Measurements from ENCODE around the gene STAP2. TPM values are rescaled to one million over a fixed set of nuclear protein-coding genes. Genes with fewer than 3 reads are reported as not detected.

The STAP2 gene
- total and polyA plus RNA-seq, 10 of the 15 experiments (the other 5 are each of a cell fraction or from before 2014, with no cell fraction given): 0.84 to 22.4 (median 15.2) TPM

DNA sequence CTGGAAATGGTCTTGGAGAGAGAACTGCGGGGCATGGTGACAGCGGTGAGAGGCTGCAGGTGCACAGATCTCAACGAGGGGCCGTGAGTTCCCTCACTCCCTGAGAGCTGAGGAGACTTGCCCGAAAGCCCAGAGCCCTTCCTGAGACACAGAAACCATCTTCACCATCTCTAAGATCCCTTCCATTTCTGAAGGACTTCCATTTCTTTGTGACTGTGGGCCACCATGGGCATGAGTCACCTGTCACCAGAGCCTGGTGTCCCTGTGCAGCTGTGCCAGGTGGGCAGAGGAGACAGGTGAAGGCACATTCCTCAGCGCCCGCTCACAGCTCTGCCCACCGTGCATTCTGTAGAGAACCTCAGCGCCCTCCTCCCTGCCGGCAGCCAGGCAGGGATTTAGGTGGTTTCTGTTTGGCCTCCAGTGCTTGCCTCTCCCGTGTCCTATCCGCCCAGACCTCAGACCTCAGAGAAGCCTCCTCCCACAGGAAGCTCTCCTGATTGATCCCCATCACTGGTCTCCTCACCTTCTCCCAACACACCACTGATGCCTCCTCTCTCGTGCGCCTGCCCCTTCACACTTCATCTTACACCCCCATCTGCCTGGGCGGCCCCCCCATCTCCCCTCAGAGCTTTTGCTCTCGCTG lies 37.5 kb upstream of the STAP2 start:
- ChIA-PET CTCF (interaction anchor here (0.9 to 2.9 kb wide), 12 partner anchors 8 to 109 kb away, joined by 4 to 24 read pairs (median 5); partner anchors contain the start of genes CHAF1A, MPND and SH3GL1), POLR2A (interaction anchor here (0.5 to 9.4 kb wide), 12 partner anchors 10 to 352 kb away, joined by 3 to 110 read pairs (median 6); partner anchors contain the start of genes CHAF1A, EBI3, MPND and SH3GL1), SMC1A (ENCODE audit: uncharacterized antibody, unreplicated experiment) (interaction anchor here (0.7 to 4.1 kb wide), 6 partner anchors 18 to 233 kb away, joined by 3 to 27 read pairs (median 5); partner anchors contain the start of genes CHAF1A, EBI3 and SH3GL1), RAD21 (ENCODE audit: unreplicated experiment) (interaction anchor here (0.8 to 1.7 kb wide), 7 partner anchors 18 to 33 kb away, joined by 3 to 13 read pairs (median 5); partner anchors contain the start of genes CHAF1A, MPND and SH3GL1)
- Histone ChIP-seq H3K4me1 (ENCODE audit: control insufficient read depth, insufficient read depth, low read length) (peaks cover 88% of the 10 kb centered on the region), H4K20me1 (ENCODE audit: control insufficient read depth, insufficient read depth) (no peaks in the 10 kb centered on the region), H3K4me2 (ENCODE audit: control insufficient read depth, insufficient read depth) (peak overlapping the region; percentile 93), H3K27me3 (replicated peaks in 1 of 2; ENCODE audit: control insufficient read depth in 2 of 2, insufficient read depth in 2 of 2, low read length in 1 of 2) (no peaks in the 10 kb centered on the region), H3K27ac (ENCODE audit: control insufficient read depth, insufficient read depth) (peak overlapping the region; percentile 93), H3K9me3 (replicated peaks; ENCODE audit: control insufficient read depth, insufficient read depth, low read length) (no peaks in the 10 kb centered on the region), H3K9ac (ENCODE audit: control insufficient read depth, insufficient read depth, low read length) (peak overlapping the region; percentile 77), H3K79me2 (ENCODE audit: control insufficient read depth, insufficient read depth, low read length) (peaks cover 97% of the 10 kb centered on the region), H3K36me3 (ENCODE audit: control insufficient read depth in 2 of 2, insufficient read depth in 2 of 2, low read length in 1 of 2) (peaks cover 10 to 20% of the 10 kb centered on the region in 2 experiments; a peak in 3 of 4 replicates), H3K4me3 (peak overlapping the region; percentile 52; the same call in 1 of the 2 replicates), H2AFZ (ENCODE audit: control insufficient read depth, low read depth, low read length) (no peak overlapping the region)
- TF ChIP-seq POLR2A (IDR thresholded peaks at IDR 0.05; ENCODE audit: low read depth, low read length) (no peak), STAT3 (IDR thresholded peaks at IDR 0.05; ENCODE audit: low read depth, low read length) (no peak), EED (IDR thresholded peaks at IDR 0.05; ENCODE audit: low read depth) (0 out of 2 replicates have a peak, but pooled peaks have one; percentile 9), ATF7 (IDR thresholded peaks at IDR 0.05; ENCODE audit: low read depth) (0 out of 2 replicates have a peak, but pooled peaks have one; percentile 4), HDGF (IDR thresholded peaks at IDR 0.05) (peak; percentile 55; the same call in 1 of the 2 replicates)
- ATAC-seq (peak; percentile 5), DNase-seq (ENCODE audit: low read depth, low spot score) (no peak), FAIRE-seq (no peak)
- WGBS (ENCODE audit: insufficient coverage, insufficient replicate concordance, low lambda C conversion rate, missing lambda C conversion rate): 20% methylated on average over 16 of the region's 16 CpGs
- intact Hi-C loops (cut with micrococcal nuclease; ENCODE audit: unreplicated experiment): no loop called here
- in situ Hi-C loops (cut with MboI): no loop called here
- BruUV-seq (replicated peaks): no TSS peak

All from GM12878 (cell line).